PC-3 (cell line): Measurements from ENCODE around the gene TMEM91. TPM values are rescaled to one million over a fixed set of nuclear protein-coding genes. Genes with fewer than 3 reads are reported as not detected.

Source experiments
- ATAC-seq: fragments of 200-7000 bp; cut with Tn5 transposase; 2 replicates; pipeline ENCODE4 v1.9.1; 2020; ENCODE audit warnings: mild to moderate bottlenecking, moderate library complexity
- BruUV-seq: library from RNA; stranded (reverse); fragments of 400-500 nt; replicated peaks from 2 replicates; lab custom pipeline; 2021; lab: Mats Ljungman, UMichigan
- CTCF ChIA-PET: fragments of 300-600 bp; sonication (Branson Sonifier 250); formaldehyde crosslinking; loops from one replicate; lab custom pipeline; 2022; ENCODE audit warnings: antibody characterized with exemption; lab: Charles Lee
- POLR2A ChIA-PET: fragments of 300-600 bp; sonication (Branson Sonifier 250); formaldehyde crosslinking; loops from one replicate; lab custom pipeline; 2022; ENCODE audit warnings: antibody characterized with exemption; ENCODE audit not compliant: unreplicated experiment; lab: Charles Lee
- DNase-seq: peaks from one replicate; pipeline ENCODE4 v3.0.0-alpha.2; 2015
- H2AFZ ChIP-seq: fragments of 300-600 bp; sonication (generic); 2 replicates; pipeline ENCODE4 v1.6.0; 2016; ENCODE audit warnings: antibody characterized with exemption, low read length
- H3F3A ChIP-seq: fragments of 300-600 bp; sonication (generic); one replicate; pipeline ENCODE4 v1.6.0; 2017; ENCODE audit warnings: antibody characterized with exemption, low read length, control low read depth, mild to moderate bottlenecking; ENCODE audit not compliant: unreplicated experiment
- H3K27ac ChIP-seq: fragments of 300-600 bp; sonication (generic); 2 replicates; pipeline ENCODE4 v1.5.1; 2016; ENCODE audit warnings: mild to moderate bottlenecking, low read length
- H3K27me3 ChIP-seq: fragments of 300-600 bp; sonication (generic); 2 replicates; pipeline ENCODE4 v1.6.1; 2016; ENCODE audit warnings: low read length, mixed read lengths
- H3K36me3 ChIP-seq: fragments of 300-600 bp; sonication (generic); 2 replicates; pipeline ENCODE4 v1.6.1; 2016; ENCODE audit warnings: low read depth, mixed run types, low read length, mixed read lengths
- H3K4me1 ChIP-seq: fragments of 300-600 bp; sonication (generic); 2 replicates; pipeline ENCODE4 v1.5.1; 2016; ENCODE audit warnings: low read length; ENCODE audit not compliant: insufficient read depth
- H3K4me2 ChIP-seq: fragments of 300-600 bp; sonication (generic); 2 replicates; pipeline ENCODE4 v1.6.0; 2016; ENCODE audit warnings: low read length
- H3K4me3 ChIP-seq: fragments of 300-600 bp; sonication (generic); 2 replicates; pipeline ENCODE4 v1.5.1; 2016; ENCODE audit warnings: mild to moderate bottlenecking, low read length, mixed read lengths
- H3K79me2 ChIP-seq: fragments of 300-600 bp; sonication (generic); 2 replicates; pipeline ENCODE4 v1.6.1; 2017; ENCODE audit warnings: low read length, mixed read lengths
- H3K9ac ChIP-seq: fragments of 300-600 bp; sonication (generic); 2 replicates; pipeline ENCODE4 v1.6.0; 2016; ENCODE audit warnings: mild to moderate bottlenecking, low read length
- H3K9me2 ChIP-seq: fragments of 300-600 bp; sonication (generic); replicated peaks from 2 replicates; pipeline ENCODE4 v1.6.1; 2016; ENCODE audit warnings: mixed run types, low read length, mixed read lengths
- H3K9me3 ChIP-seq: fragments of 300-600 bp; sonication (generic); 2 replicates; pipeline ENCODE4 v1.6.1; 2016; ENCODE audit warnings: low read length, mixed read lengths
- H4K20me1 ChIP-seq: fragments of 300-600 bp; sonication (generic); 2 replicates; pipeline ENCODE4 v1.6.1; 2016; ENCODE audit warnings: low read length, mixed read lengths
- EZH2 ChIP-seq: fragments of 300-600 bp; sonication (generic); IDR thresholded peaks from one replicate; pipeline ENCODE4 v1.6.1; 2017; ENCODE audit warnings: antibody characterized with exemption, mild to moderate bottlenecking, low read length; ENCODE audit not compliant: unreplicated experiment
- EZH2phosphoT487 ChIP-seq: fragments of 300-600 bp; sonication (generic); IDR thresholded peaks from 2 replicates; pipeline ENCODE4 v1.6.1; 2018; ENCODE audit warnings: mild to moderate bottlenecking, antibody characterized with exemption, low read length, borderline replicate concordance
- intact Hi-C: fragments of 100-400 bp; cut with micrococcal nuclease; formaldehyde crosslinking; loops from 2 replicates; pipeline ENCODE4 v1.9.0; 2023
- total RNA-seq: library from RNA; depleted of rRNA; stranded (reverse); fragments of >200 nt; gene quantifications from 2 replicates; pipeline ENCODE4 v1.2.3, GENCODE V29; 2014
- TF ChIP-seq, protein P1 (sequence below): fragments of 300-600 bp; sonication (generic); conservative IDR thresholded peaks from 2 replicates; pipeline ENCODE4 v1.5.1; 2017; ENCODE audit warnings: antibody characterized with exemption, low read depth, mild to moderate bottlenecking, low read length

The TMEM91 gene
- total RNA-seq, 1 experiment from 2014 or later = 2.4 TPM

- H3K36me3 ChIP-seq = 0 out of 2 replicates have a peak, but pooled peaks cover 3% of the 10 kb centered on the region
- DNase-seq (no peak), ATAC-seq (no peak)
- H3K9me2 ChIP-seq = no peaks in the 10 kb centered on the region
- intact Hi-C loops = no loop called here
- no peak overlapping the region for H2AFZ ChIP-seq
- no peaks in the 10 kb centered on the region for H3K79me2 ChIP-seq
- no peaks in the 10 kb centered on the region for H3K4me1 ChIP-seq
- no TSS peak for BruUV-seq
- no peak overlapping the region for H3K27ac ChIP-seq
- H4K20me1 ChIP-seq = no peaks in the 10 kb centered on the region
- H3K27me3 ChIP-seq = no peaks in the 10 kb centered on the region
- TF ChIP-seq EZH2 = no peak
- TF ChIP-seq, protein P1, sequence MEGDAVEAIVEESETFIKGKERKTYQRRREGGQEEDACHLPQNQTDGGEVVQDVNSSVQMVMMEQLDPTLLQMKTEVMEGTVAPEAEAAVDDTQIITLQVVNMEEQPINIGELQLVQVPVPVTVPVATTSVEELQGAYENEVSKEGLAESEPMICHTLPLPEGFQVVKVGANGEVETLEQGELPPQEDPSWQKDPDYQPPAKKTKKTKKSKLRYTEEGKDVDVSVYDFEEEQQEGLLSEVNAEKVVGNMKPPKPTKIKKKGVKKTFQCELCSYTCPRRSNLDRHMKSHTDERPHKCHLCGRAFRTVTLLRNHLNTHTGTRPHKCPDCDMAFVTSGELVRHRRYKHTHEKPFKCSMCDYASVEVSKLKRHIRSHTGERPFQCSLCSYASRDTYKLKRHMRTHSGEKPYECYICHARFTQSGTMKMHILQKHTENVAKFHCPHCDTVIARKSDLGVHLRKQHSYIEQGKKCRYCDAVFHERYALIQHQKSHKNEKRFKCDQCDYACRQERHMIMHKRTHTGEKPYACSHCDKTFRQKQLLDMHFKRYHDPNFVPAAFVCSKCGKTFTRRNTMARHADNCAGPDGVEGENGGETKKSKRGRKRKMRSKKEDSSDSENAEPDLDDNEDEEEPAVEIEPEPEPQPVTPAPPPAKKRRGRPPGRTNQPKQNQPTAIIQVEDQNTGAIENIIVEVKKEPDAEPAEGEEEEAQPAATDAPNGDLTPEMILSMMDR = no peak
- no peak for TF ChIP-seq EZH2phosphoT487
- ChIA-PET CTCF (no interaction called here), POLR2A (no interaction called here)
- no peaks in the 10 kb centered on the region for H3K9me3 ChIP-seq
- no peak overlapping the region for H3K4me2 ChIP-seq
- H3K9ac ChIP-seq = no peak overlapping the region
- no peaks in the 10 kb centered on the region for H3F3A ChIP-seq
- H3K4me3 ChIP-seq = no peak overlapping the region
These were observed 48.2 kb downstream of the TMEM91 start for GRCh38 chr19:41424335-41425173.

DNA sequence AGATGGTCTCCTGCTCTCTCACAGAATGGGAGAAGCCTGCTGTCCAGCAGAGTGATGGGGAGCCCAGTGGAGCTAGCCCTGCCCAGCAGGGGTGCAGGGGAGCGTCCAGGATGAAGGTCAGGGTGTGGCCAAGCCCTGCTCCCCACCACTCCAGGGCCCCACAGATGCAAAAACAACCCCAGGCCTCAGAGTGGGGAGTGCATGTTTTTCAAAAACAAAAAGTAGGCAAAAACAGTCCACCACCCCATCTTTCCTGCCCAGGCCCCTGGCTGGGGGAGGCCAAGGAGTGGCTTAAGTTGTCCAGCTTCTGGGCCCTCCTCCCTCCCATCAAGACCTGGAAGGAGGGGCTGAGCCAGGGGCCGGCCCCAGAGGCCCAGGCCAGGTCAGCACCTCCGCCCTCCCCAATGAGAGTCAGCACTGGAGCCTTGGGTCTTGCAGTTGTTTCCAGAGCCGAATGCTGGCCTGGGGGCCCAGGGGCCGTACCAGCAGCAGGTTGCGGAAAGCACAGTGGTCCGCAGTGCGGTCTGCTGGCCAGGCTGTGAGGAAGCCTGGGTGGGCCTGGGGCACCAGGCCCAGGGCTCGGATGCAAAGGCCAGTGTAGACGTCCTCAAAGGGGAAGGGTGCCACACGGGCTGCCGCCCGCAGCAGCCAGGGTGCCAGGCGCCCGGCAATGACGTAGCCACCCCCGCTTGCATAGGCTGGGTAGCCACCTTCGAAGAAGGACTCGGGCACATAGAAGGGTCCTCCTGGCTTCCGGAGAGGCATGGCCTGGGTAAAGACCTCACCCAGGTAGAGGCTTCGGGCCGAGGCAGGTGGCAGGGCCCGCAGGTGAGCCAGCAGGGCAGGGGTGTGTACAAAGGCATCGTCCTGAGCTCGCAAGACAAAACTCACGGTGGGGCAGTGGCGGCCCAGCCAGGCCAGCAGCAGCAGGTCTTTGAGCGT, 49.1 kb downstream of the TMEM91 start:
- ATAC-seq (no peak), DNase-seq (no peak)
- TF ChIP-seq, protein P1 = no peak
- TF ChIP-seq EZH2 (no peak), EZH2phosphoT487 (no peak)
- no TSS peak for BruUV-seq
- Histone ChIP-seq H3K4me2 (no peak overlapping the region), H3K27me3 (no peaks in the 10 kb centered on the region), H3K4me3 (no peak overlapping the region), H3K9ac (no peak overlapping the region), H3K4me1 (no peaks in the 10 kb centered on the region), H3K9me3 (no peaks in the 10 kb centered on the region), H3F3A (no peaks in the 10 kb centered on the region), H3K79me2 (no peaks in the 10 kb centered on the region), H3K27ac (no peak overlapping the region), H2AFZ (no peak overlapping the region), H3K9me2 (no peaks in the 10 kb centered on the region), H3K36me3 (no peaks in the 10 kb centered on the region), H4K20me1 (no peaks in the 10 kb centered on the region)
- POLR2A ChIA-PET = no interaction called here
- intact Hi-C loops = no loop called here
- CTCF ChIA-PET = no interaction called here
